CMK (cell line): Measurements from ENCODE around the gene MED16.

Source experiments
- DNase-seq: peaks from one replicate; pipeline ENCODE4 v3.0.0-alpha.2; 2010; ENCODE audit warnings: low read depth

The MED16 gene

DNA sequence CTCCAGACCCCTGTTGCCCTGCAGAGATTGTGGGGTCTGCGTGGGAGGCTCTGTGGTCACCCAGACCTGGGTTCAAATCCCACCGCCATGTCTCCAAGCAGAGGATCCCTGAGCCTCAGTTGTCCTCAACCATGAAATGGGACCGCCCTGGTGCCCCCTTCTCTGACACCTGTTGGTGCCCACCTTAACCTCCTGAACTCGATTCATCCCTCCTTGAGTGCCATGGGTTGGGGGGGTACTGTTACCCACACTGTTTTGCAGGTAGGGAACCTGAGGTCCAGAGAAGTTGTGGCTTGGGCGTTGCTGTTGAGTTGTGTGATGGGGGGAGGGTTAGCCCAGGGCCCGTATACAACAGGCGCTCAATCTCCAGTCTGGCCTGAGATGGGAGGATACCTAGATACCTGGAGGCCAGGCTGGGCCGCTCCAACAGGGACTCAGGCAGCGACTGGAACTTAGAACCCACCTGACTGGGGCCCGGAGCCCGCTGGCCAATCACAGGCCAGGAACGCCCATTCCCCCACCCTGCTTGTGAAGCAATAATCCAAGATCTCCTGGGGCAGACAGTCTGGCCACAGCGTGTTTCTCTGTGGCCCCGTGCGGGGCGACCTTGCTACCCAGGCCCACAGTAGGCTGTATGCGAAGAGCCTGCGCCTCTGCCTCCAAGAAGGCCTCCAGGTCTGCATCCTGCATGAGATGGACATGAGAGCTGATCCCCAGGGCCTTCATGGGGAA lies 35.6 kb upstream of the MED16 start:
- DNase-seq: no peak

GRCh38 chr19:927780-928401 lies 34.9 kb upstream of the MED16 start:
- no peak for DNase-seq

GRCh38 chr19:927351-927779 lies 34.4 kb upstream of the MED16 start:
- no peak for DNase-seq

DNA sequence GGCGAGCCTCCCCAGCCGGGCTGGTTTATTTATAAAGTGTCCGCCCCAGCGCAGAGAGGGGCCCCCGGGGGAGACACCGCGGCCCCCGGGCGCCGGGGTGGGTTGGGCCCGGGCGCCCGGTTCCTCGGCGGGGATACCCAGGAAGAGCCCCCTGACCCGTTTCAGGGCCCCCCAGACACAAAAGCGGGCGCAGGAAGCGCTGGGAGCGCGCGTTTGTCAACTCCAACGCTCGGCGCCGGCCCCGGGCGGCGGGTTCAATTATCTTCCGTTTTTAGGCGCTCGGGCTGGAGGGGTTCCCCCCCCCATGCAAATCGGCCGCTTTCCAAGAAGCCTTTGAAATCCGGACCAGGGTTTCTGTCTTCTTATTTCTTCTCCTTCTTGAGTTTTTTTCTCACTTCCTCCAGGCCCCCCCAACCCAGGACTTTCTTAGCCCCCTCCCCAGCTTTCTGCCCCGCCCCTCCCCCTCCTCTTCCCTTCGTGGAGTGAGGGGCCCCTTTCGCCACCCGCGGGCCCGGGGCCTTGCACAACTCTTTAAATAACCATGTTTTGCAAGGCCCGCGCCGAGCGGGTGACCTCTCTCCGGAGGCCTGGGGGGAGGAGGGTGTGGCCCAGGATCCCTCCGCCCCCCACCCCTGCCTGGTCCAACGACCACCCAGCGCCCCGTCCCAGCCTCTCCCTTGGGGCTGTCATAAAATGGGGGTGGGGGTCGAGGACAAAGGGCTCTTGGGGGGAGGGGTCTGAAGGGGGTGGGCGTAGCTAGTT lies 33.8 kb upstream of the MED16 start:
- no peak for DNase-seq

- DNase-seq: no peak
These were observed 33.3 kb upstream of the MED16 start for GRCh38 chr19:926323-926588.

GRCh38 chr19:925526-926322 lies 32.7 kb upstream of the MED16 start, which contains the start of gene ARID3A:
TSS of gene ARID3A (plus strand) at chr19:926035. CDS start at chr19:929529, 3,494 bp downstream.
- no peak for DNase-seq

- no peak for DNase-seq
These were observed 32.1 kb upstream of the MED16 start for GRCh38 chr19:925087-925525.

DNA sequence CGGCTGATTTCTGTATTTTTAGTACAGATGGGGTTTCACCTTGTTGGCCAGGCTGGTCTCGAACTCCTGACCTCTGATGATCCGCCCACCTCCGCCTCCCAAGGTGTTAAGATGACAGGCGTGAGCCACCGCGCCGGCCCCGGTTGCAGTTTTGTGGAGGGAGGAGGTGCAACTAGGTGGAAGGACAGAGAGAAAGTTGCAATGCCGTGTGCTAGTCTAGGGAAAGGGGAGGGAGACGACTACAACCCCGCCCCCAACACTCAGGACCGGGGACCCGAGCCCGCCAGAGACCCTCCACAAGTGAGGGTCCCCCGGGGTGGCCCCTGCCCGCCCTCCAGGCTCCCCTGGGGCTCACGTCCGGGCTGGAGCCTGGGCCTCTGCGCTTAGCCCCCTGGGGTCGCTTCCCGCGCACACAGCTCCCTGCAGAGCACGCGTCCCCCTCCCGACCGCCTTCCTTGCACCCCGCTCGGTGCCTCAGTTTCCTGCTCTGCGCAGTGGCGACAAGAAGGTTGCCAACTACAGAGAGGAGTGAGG lies 31.6 kb upstream of the MED16 start:
- DNase-seq: no peak

DNA sequence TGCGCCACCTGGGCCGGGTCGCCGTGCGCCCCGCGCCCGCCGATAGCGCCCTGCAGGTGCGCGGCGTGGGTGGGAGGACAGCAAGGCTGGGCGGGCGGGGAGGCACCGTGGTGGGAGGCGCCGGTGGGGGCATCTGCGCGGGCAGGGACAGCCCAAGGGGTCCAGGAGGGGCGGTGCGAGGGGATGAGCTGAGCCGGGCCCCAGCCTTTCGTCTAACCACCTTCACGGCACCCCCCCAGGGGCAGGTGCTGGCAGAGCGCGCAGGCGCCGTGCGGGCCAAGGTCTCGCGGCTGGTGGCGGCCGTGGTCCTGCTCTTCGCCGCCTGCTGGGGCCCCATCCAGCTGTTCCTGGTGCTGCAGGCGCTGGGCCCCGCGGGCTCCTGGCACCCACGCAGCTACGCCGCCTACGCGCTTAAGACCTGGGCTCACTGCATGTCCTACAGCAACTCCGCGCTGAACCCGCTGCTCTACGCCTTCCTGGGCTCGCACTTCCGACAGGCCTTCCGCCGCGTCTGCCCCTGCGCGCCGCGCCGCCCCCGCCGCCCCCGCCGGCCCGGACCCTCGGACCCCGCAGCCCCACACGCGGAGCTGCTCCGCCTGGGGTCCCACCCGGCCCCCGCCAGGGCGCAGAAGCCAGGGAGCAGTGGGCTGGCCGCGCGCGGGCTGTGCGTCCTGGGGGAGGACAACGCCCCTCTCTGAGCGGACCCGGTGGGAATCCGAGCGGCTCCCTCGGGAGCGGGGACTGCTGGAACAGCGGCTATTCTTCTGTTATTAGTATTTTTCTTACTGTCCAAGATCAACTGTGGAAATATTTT lies 27.3 kb upstream of the MED16 start:
- DNase-seq: no peak

DNA sequence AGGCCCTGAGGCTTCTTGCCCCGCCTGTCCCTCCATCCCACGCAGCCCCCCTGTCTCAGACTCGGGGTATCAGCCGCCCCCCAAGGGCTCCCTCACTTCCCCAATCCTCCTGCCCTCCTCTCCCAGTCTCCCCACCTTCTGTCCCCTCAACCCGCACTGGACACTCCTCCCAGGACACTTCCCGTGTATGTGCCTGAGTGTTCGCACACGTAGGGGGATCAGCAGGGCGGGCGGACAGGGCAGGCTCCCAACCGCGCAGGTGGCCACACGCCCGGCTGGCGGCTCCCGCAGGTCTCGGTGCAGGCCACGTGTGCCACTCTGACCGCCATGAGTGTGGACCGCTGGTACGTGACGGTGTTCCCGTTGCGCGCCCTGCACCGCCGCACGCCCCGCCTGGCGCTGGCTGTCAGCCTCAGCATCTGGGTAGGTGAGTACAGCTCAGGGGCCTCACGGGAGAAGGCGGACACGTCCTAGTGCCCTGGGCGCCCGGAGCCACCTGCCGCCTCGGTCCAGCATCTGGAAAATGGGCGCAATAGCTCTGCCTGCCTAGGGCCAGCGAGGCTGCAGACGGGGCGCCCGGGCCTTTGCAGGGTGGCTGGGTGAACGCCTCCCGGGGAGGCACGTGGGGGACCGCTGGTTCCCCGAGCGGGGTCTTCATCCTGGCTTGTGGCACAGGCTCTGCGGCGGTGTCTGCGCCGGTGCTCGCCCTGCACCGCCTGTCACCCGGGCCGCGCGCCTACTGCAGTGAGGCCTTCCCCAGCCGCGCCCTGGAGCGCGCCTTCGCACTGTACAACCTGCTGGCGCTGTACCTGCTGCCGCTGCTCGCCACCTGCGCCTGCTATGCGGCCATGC lies 26.4 kb upstream of the MED16 start:
- DNase-seq: no peak

DNA sequence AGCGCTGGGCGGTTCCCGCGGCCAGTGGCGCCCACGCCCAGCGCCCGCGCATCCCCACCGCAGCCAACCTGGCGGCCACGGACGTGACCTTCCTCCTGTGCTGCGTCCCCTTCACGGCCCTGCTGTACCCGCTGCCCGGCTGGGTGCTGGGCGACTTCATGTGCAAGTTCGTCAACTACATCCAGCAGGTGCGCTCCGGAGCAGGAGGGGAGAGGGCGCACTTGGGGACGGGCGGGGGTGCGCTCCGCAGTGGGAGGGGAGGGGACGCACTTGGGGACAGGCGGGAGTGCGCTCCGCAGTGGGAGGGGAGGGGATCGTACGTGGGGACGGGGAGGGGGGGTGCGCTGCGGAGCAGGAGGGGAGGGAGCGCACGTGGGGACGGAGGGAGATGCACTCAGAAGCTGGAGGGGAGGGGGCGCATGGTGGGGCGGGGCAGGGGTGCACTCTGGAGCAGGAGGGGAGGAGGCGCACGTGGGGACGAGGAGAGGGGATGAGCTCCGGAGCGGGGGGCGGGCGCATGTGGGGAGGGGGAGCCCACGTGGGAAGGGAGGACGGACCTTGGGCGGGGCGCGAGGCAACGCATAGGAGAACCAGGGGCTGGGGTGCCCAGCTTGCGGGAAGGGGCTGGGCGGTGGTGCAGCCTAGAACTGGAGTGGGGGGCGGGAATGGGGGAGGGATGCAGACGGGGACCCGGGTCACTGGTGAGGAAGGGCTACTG lies 25.7 kb upstream of the MED16 start:
- DNase-seq: no peak

DNA sequence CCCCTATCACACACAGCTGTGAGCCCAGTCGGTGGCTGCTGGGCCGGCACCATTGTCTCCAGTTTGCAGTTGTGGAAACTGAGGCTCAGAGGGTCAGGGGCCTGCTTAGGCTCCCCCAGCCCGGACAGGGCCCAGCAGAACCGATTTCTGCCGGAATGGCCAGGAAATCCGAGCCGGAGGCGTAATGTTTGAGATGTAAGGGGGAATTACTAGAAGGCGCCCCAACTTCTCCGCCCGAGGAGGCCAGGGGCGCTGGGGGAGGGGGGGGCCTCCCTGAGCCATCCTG lies 25.1 kb upstream of the MED16 start:
- DNase-seq: no peak

GRCh38 chr19:917323-918151 lies 24.6 kb upstream of the MED16 start, which contains the start of gene KISS1R:
TSS of gene KISS1R (plus strand) at chr19:917333. CDS start at chr19:917503, 170 bp downstream.
- DNase-seq: no peak

DNA sequence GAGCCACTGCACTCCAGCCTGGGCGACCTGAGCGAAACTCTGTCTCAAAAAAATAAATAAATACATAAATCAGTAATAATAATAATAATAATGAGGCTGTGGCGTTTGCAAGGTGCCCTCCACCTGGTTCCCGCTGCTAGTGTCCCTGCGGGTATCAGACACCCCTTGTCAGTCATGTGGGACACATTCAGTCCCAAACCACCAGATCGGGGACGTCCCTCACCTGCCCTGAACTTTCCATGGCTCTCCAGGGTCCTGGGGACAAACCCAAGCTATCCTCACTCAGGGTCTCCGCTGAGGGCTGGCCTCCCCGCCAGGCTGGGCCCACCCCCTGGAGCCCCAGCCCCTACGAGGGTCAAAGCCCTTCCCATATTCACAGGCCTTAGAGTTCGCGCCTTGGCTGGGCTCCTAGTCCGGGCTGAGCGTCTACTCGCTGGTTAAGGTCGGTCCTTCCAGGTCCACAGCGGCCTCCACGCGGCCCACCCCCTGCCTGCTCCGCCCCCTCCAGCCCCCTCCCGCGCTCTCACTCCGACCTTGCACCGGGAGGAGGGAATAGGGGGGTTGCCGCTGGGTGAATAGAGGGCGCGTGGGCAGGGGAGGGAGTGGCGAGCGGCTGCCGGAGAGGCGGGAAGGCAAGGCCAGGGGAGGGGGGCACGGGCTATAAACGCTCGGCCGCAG lies 23.8 kb upstream of the MED16 start:
- no peak for DNase-seq

- DNase-seq: no peak
These were observed 20.2 kb upstream of the MED16 start, which contains the start of gene R3HDM4 for GRCh38 chr19:913080-913748. TSS of gene R3HDM4 (minus strand) at chr19:913219. CDS start at chr19:913157, 62 bp downstream.

GRCh38 chr19:912181-913079 lies 19.4 kb upstream of the MED16 start:
- DNase-seq: no peak
